Measurements from ENCODE around the gene TBC1D22A. TPM values are rescaled to one million over a fixed set of nuclear protein-coding genes. Genes with fewer than 3 reads are reported as not detected.

TBC1D22A gene
- polyA plus RNA-seq, 1 experiment: 24.2 TPM

DNA sequence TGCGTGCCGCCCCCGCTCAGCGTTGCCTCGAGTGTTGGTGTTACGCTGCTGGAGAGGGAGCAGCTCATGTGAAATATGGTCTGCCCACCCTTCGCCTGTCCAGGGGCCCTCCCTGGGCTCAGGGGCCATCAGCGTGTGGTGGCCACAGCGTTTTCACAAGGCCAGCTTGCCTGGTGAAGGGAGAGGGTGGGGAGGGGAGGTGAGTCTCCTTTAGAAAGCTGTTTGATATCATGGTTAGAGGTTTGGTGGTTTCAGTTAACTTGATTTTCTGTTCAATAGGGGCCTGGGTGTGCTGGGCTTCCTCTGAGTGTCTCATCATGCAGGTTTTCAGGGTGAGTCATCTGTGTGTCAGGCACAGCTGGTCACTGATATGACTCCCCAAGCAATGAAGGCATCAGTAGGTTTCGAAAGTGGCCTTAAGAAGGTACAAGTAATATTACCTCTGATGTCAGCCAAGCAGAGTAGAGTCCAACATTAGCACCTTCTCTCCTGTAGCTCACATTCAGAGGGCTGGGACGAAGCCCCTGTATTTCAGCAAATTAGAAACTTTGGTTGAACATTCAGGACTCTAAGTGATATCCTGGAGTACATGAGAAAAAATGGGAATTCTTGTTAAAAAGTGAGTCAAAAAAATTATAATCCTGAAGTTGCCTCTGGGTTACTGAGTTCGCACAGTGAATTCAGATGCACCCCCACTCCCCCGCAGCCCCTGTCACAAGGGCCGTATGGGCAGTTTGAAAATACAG is 172.5 kb downstream of the TBC1D22A start:
- ChIA-PET CTCF (no interaction called here), POLR2A (no interaction called here)
- DNase-seq (ENCODE audit: low read depth): peak; percentile 52
- no peaks in the 10 kb centered on the region for H3K27me3 ChIP-seq (ENCODE audit: control insufficient read depth, insufficient read depth, low read length)
- H3K4me3 ChIP-seq (ENCODE audit: low read depth, low read length): no peak overlapping the region
- no peaks in the 10 kb centered on the region for H3K36me3 ChIP-seq (ENCODE audit: control insufficient read depth, insufficient read depth, low read length)
- TF ChIP-seq, protein P1, sequence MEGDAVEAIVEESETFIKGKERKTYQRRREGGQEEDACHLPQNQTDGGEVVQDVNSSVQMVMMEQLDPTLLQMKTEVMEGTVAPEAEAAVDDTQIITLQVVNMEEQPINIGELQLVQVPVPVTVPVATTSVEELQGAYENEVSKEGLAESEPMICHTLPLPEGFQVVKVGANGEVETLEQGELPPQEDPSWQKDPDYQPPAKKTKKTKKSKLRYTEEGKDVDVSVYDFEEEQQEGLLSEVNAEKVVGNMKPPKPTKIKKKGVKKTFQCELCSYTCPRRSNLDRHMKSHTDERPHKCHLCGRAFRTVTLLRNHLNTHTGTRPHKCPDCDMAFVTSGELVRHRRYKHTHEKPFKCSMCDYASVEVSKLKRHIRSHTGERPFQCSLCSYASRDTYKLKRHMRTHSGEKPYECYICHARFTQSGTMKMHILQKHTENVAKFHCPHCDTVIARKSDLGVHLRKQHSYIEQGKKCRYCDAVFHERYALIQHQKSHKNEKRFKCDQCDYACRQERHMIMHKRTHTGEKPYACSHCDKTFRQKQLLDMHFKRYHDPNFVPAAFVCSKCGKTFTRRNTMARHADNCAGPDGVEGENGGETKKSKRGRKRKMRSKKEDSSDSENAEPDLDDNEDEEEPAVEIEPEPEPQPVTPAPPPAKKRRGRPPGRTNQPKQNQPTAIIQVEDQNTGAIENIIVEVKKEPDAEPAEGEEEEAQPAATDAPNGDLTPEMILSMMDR (IDR thresholded peaks at IDR 0.05; ENCODE audit: insufficient read depth, low read depth, low read length): no peak

DNA sequence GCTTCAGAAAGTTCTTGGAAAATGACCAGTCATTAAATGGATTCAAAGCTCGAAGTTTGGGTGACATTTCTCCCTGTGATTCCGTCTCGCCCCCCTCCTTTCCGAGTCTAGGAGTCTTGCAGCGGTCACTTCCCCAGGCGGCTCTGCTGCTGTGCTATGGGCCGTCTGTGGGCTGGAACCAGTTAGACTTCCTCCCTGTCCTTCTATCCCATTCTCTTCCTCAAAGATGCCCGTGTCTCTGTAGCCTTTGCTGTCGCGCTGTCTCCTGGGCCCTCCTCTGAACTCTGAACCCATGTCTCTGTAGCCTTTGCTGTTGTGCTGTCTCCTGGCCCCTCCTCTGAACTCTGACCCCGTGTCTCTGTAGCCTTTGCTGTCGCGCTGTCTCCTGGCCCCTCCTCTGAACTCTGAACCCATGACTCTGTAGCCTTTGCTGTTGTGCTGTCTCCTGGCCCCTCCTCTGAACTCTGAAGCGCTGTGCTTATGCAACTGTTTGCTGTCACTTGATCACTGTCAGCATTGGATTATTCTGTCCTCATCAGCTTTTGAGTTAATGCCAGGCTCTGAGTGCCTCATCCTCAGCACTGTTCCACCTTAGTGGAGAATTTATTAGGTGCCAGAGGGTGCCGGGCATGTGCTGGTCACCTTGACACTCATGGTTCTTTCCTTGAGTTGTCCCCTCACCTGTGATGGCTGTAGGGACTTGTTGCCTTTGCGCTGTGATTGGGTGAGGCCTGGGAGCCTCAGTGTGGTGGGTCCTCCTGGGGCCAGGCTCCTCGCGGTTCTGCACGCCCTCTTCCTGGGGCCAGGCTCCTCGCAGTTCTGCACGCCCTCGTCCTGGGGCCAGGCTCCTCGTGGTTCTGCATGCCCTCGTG is 173.3 kb downstream of the TBC1D22A start:
- POLR2A ChIA-PET: no interaction called here
- DNase-seq (ENCODE audit: low read depth): no peak
- CTCF ChIA-PET: no interaction called here

DNA sequence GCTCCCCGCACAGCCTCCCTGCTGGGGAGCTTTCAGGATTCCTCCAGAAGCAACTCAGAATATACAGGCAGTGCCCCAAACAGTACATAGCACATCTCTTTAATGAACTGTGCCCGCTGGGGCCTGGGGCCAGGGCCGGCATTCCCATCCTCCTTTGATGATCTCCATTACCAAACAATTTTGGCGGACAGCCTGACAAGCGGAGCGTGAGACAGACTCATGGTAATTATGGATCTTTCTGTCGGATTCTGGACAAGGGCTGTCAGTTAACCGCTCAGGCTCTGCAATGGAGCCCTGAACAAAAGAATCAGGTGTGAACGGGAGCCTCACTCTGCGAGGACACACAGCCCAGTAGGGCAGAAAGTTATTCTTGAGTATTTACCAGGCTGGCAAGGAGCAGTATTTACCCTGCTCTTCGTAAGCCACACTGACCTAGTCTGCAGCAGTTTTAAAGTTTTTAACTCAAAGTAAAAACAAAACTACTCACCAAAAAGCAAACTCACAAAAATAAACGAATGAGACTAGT is 174.0 kb downstream of the TBC1D22A start:
- CTCF ChIA-PET: interaction anchor here (1.1 kb wide), 1 partner anchor 37 kb away, joined by 3 read pairs; no protein-coding TSS in a partner anchor
- Histone ChIP-seq H3K36me3 (ENCODE audit: control insufficient read depth, insufficient read depth, low read length) (no peaks in the 10 kb centered on the region), H3K4me3 (ENCODE audit: low read depth, low read length) (no peak overlapping the region), H3K27me3 (ENCODE audit: control insufficient read depth, insufficient read depth, low read length) (no peaks in the 10 kb centered on the region)
- POLR2A ChIA-PET: no interaction called here
- no peak for DNase-seq (ENCODE audit: low read depth)
- TF ChIP-seq, protein P1 (IDR thresholded peaks at IDR 0.05; ENCODE audit: insufficient read depth, low read depth, low read length): no peak

More for the DNA sequence above, 173.3 kb downstream of the TBC1D22A start:
- H3K27me3 ChIP-seq (ENCODE audit: control insufficient read depth, insufficient read depth, low read length): no peaks in the 10 kb centered on the region
- H3K36me3 ChIP-seq (ENCODE audit: control insufficient read depth, insufficient read depth, low read length): no peaks in the 10 kb centered on the region
- TF ChIP-seq, protein P1 (IDR thresholded peaks at IDR 0.05; ENCODE audit: insufficient read depth, low read depth, low read length): no peak
- H3K4me3 ChIP-seq (ENCODE audit: low read depth, low read length): no peak overlapping the region

DNA sequence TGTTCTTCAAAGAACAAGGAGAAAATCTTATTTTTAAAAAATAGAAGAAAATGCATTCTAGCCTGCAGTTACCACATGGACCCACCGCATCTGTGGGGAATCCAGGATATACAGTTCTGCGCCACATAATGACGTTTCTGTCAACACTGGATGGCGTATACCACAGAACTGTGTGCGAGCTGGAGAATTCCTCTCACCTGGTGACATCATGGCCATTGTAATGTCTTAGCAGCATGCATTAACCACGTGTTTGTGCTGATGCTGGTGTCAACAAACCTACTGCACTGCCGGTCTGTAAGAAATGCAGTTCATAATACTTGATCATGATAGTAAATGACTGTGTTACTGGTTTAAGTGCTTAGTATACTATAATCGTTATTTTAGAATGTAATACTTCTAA is 174.7 kb downstream of the TBC1D22A start:
- Histone ChIP-seq H3K4me3 (ENCODE audit: low read depth, low read length) (no peak overlapping the region), H3K27me3 (ENCODE audit: control insufficient read depth, insufficient read depth, low read length) (no peaks in the 10 kb centered on the region), H3K36me3 (ENCODE audit: control insufficient read depth, insufficient read depth, low read length) (no peaks in the 10 kb centered on the region)
- no peak for DNase-seq (ENCODE audit: low read depth)
- TF ChIP-seq, protein P1 (IDR thresholded peaks at IDR 0.05; ENCODE audit: insufficient read depth, low read depth, low read length): no peak
- ChIA-PET CTCF (interaction anchor here (1.1 kb wide), 1 partner anchor 37 kb away, joined by 3 read pairs; no protein-coding TSS in a partner anchor), POLR2A (no interaction called here)

DNA sequence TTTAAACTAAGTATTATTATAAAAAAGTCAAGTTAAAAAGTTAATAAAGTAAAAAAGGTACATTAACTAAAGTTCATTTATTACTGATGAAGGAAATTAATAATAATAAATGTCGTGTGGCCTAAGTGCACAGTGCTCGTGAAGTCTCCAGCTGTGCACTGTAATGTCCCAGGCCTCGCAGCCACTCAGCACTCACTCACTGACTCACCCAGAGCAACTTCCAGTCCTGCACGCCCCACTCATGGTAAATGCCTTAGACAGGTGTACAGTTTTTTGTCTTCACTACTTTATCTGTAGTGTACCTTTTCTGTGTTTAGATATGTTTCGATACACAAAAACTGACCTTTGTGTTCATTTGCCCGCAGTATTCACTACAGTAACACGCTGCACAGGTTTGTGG is 175.5 kb downstream of the TBC1D22A start:
- TF ChIP-seq, protein P1 (IDR thresholded peaks at IDR 0.05; ENCODE audit: insufficient read depth, low read depth, low read length): no peak

More for the DNA sequence above, 175.5 kb downstream of the TBC1D22A start:
- H3K36me3 ChIP-seq (ENCODE audit: control insufficient read depth, insufficient read depth, low read length): no peaks in the 10 kb centered on the region
- no peak for DNase-seq (ENCODE audit: low read depth)
- ChIA-PET CTCF (interaction anchor here (0.6 kb wide), 1 partner anchor 356 kb away, joined by 4 read pairs; no protein-coding TSS in a partner anchor), POLR2A (no interaction called here)
- no peaks in the 10 kb centered on the region for H3K27me3 ChIP-seq (ENCODE audit: control insufficient read depth, insufficient read depth, low read length)
- no peak overlapping the region for H3K4me3 ChIP-seq (ENCODE audit: low read depth, low read length)
